KOPT-K1 (cell line): ENCODE results near the gene WNT5A.

ENCODE experiments used
- H3K27ac ChIP-seq: fragments of 200-600 bp; sonication (generic); 2 replicates; pipeline ENCODE4 v1.5.1; 2016; ENCODE audit warnings: antibody characterized with exemption, mild to moderate bottlenecking, low read depth, low read length; ENCODE audit not compliant: poor library complexity, severe bottlenecking
- H3K36me3 ChIP-seq: fragments of 200-600 bp; sonication (generic); 2 replicates; pipeline ENCODE4 v1.5.1; 2017; ENCODE audit warnings: antibody characterized with exemption, mild to moderate bottlenecking, low read length, moderate library complexity; ENCODE audit not compliant: insufficient read depth
- H3K9me3 ChIP-seq: fragments of 200-600 bp; sonication (generic); 2 replicates; pipeline ENCODE4 v1.5.1; 2017; ENCODE audit warnings: antibody characterized with exemption, low read length, mild to moderate bottlenecking; ENCODE audit not compliant: insufficient read depth, poor library complexity, severe bottlenecking

The WNT5A gene

DNA sequence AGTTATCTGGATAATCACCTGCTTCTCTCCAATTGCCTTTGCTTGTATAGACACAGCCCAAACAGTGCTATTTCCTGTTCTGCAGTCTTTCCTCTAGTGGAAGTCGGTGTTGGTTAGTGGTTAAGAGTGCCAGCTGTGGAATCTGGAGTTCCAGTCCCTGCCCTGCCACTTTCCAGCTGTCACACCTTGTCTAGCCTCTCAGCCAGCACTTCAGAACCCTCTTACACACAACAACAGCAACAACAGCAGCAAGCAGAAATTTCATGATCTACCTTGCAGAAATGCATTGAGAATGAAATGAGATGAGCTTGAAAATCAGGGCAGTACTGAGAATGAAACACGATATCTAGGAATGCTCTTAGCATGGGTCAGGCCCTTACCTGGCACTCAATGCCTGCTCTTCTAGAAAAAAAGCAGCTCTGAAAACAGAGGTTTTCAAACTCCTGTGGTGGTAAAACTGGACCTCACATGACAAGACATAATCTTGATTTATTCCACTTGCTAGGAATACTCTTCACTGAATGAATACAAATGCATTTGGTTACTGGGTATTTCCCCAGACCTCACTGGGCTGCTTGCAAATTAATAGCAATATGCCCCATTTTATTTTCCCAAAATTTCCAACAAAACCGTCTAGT, 3.3 kb upstream of the WNT5A start:
- no peak overlapping the region for H3K27ac ChIP-seq
- H3K36me3 ChIP-seq, result no peaks in the 10 kb centered on the region
- no peaks in the 10 kb centered on the region for H3K9me3 ChIP-seq

DNA sequence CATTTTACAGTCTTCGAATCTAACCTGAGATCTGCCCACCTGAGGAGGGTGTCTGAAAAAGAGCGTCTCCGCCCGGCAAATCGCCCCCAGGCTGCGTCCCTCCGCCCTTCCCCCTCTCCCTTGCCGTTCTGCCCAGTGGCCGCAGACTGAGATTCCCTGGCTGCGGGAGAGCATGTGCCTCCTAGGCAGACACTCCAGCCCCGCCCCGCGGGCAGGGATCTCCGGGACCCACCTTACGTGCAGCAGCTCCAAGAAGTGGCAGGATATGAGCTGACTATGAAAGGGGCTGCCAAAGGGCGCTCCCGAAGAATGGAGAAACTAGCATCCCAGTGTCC, 2.7 kb upstream of the WNT5A start:
- Histone ChIP-seq H3K9me3 (no peaks in the 10 kb centered on the region), H3K36me3 (no peaks in the 10 kb centered on the region), H3K27ac (no peak overlapping the region)

DNA sequence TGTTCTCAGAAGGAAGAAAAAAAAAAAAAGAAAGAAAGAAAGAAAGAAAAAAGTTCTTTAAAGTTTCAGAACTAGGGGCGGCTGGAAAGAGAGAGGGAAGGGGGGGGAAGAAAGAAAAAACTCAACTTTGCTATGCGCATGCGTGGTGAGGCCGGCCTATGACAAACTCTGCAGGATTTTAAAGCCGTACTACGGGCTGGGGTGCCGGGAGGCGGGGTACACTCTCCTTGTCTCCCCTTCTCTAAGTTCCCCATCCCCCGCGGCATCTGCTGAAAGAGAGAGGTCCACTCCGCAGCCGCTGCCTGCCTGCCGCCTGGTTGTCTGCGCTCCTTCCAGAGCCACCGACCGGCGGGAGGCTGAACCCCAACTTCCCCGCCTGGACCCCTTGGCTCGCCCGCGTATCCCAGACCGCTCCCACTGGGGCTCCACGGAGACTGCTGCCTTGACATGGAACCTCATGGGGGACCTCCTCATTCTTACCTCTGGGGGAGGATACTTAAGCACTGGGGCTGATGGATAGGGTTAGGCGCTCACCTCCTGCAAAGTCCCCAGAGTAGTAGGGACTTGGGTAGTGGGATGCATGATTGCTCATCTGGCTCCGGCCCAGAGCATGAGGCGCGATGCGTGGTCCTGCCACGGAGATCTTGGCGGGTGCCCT, 1.4 kb upstream of the WNT5A start:
- Histone ChIP-seq H3K36me3 (no peaks in the 10 kb centered on the region), H3K27ac (no peak overlapping the region), H3K9me3 (no peaks in the 10 kb centered on the region)

DNA sequence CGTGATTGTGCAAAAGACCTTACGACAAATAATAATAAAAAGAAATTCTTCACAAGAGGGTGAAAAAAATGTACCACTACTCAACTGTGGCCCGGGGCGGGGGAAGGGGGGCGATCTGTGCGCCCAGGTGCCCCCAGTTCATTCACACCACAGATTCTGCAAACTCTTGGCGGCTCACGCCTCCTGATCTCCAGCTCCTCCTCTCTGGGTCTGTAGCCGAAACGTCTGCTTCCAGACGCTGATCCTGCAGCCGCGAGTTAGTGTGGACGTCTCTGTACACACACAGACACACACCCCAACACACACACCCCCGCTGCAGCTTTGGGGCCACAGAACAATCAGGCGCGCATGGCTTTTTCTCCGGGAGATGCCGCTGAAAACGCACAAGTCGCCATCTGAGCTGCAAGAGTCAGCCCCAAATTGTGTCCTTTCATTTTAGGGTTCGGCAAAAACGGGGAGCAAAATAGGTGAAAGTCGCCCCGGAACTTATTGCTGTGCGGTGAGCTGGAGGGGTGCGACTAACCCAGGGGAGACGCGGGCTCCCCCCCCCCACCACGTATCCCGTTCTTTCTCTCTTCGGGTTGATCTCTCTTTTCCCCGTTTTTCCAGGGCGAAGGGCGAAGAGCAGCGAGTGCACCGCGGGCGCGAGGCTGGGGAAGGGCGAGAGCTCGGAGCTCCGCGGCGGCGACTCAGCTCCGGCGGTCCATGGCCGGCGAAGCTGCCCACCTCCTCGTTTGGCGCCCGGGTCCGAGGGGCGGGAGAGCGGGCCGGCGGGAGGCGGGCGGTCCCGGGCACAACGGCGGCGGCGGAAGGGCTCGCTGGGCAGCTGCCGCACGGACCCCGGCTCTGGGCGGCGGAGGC, 505 bp upstream of the WNT5A start:
- H3K9me3 ChIP-seq, result no peaks in the 10 kb centered on the region
- H3K36me3 ChIP-seq, result no peaks in the 10 kb centered on the region
- no peak overlapping the region for H3K27ac ChIP-seq

DNA sequence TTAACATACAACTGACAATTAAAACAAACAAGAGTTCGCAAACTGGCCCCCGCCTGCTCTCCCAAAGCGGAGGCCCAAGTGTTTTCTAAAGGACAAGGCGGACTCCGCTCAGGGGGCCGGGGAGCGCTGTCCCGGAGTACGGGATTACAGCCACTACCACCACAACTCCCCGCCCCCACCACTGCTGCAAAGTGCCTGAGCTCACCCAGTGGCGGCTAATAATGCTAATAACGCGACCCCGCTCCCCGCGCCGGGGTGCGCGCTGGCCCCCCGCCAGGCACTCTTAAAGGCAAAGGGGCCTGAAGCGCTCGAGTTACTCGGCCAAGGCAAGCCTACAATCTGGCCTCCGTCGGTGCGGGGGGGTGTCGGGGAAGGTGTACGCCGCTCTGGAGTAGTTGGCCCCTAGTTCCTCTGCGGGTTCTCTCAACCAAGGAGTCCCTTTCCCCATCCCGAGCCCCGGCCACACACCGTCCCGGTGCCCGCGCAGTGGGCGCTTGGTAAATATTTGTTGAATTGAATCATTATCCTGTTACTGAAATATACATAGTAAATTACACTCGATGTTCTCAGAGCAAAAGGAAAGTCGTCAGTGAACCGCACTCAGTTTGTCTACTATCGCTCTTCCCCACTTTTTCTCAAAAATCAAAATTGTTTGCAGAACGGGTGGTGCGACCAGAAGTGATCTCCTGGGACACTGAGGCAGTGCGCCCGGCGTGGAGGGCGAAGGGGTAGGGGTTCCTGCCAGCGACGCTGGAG, 827 bp downstream of the WNT5A start:
- H3K36me3 ChIP-seq, result no peaks in the 10 kb centered on the region
- H3K9me3 ChIP-seq, result no peaks in the 10 kb centered on the region
- no peak overlapping the region for H3K27ac ChIP-seq

DNA sequence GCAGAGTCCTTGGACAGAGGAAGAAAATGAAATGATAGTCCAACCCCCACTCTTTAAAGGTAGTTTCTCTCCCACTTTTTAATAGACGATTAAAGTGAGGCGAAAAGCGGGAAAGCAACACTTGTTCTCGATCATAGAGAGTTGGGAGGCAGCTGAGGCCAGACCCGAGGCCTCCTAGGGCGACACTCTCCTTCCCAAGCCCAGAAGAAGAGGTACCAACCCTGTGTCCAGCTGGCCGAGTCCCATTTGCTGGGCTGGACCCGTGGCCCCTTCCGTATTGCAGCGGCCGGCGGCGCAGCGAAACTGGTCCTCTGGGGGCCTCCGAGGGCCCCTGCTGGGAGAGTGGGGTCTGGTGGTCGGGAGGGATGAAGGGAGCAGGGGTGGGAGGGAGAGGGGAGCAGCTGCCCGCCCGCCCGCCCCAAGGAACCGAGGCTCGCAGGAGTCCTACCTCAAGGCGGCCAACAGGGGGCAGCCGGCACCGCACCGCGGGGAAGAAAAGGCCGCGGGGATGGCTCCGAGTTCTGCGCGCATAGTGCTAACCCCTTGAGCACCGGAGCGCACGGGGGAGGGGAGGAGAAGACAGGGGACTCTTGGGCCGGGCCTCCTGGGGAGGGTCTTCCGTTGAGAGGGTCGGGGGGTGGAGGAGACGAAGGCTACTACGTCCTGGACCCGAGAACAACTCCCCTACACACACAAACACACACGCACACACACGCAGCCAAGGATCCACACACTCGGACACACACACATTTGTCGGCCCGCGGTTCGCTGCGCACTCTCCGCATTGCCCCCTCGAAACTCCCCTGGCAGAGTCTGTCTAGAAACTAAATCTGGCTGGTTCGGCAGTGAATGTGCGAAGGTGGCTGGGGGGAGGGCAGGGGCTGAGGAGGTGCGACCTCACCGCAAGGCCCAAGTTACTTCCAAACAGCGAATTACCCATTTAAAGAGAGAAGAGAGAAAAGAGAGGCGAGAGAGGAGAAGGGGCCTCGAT, 2.0 kb downstream of the WNT5A start:
- no peaks in the 10 kb centered on the region for H3K9me3 ChIP-seq
- no peak overlapping the region for H3K27ac ChIP-seq
- H3K36me3 ChIP-seq, result no peaks in the 10 kb centered on the region

DNA sequence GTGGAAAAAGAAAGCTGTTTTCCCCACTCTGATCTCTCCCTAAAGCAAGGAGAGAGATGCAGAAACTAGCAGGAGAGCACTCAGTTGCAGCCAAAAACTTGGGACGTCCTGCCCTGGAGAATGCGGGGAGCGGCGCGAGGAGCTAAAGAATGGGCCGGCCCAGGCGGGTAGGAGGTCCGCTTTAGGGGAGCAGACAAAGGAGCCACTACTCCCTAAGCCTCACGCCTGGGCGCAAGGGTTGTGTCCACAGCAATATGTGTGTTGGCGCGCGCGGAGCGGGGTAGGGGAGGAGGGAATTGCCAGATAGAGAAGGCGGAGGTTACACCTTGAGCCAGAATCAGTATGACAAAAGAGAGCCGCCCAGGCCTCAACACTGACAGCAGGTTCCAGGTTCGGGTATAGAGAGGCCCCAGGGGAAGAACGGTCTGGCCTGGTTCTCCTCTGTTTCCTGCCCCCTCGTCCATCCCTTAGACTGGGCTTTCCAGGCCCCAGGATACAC, 2.9 kb downstream of the WNT5A start:
- H3K9me3 ChIP-seq, result no peaks in the 10 kb centered on the region
- H3K36me3 ChIP-seq, result no peaks in the 10 kb centered on the region
- H3K27ac ChIP-seq, result no peak overlapping the region

DNA sequence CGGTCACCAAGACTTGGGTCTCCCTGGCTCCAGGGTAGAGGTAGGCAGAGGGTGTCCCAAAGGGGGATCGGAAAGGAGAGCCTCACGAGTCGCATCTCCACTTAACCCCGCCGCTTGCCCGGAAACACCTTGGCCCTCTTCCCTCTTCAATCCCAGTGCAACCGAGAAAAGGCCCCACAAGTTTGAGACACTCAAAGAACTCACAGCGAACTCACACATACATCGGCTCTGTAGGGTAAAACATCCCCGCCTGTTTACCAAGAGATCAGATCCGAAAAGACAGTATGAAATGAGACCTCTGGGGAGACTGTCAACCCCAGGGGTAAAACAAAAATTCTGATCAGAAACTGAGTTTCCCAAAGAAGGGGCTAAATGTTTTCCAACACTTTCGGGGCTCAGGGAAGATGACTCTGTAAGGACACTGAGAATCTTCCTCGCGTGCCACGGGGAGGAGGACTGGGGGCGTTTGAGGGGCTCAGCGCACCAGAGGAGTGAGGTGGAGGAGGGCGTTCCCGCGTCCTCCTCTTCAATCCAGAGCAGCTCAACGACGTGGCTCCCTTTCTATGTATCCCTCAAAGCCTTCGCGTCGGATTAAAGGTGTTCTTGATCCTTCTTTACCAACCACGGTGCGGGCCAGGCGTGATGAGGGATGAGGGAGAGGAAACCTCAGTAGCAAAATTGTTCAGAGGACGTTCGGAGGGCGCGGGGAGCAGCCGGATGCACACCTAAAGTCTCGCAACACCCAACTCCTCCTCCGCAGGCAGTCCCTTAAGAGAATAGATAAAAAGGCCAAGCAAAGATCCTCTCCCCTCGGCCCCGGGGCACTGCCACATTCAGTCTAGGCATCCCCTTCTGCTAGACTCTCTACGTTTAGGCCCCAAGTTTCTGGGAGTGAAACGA, 3.7 kb downstream of the WNT5A start:
- no peaks in the 10 kb centered on the region for H3K9me3 ChIP-seq
- no peak overlapping the region for H3K27ac ChIP-seq
- no peaks in the 10 kb centered on the region for H3K36me3 ChIP-seq

DNA sequence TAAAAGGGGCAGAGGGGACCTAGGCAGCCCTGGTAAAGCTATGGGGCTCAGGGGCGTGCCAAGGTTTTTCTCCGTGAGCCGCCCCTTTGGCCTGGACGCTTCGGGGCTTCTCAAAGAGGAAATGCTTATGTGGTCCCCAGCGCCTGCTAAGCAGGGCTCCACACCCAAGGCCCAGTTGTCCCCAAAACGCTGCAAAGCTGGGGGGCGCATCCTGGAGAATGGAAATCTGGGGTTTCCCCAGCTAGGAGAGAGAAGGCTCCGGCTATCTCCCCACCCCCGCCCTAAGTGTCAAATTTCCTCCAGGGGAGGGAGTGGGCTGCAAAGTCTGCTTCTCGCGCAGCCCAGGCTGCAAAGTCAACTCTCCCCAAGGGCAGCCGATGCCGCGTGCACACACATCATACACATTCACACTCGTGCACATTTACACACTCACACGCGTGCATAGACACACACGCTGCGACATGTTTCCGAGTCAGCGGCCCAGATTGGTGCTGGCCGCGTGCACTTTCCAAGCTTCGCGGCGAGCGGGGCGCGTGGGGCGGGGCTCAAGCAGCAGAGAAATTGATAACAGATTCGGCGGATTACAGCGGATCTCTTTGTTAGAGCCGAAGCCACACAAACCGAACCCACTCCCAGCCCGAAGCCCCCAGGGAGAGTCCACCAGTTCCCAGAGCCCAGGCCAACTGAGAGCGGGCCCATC, 4.5 kb downstream of the WNT5A start:
- Histone ChIP-seq H3K27ac (no peak overlapping the region), H3K9me3 (no peaks in the 10 kb centered on the region), H3K36me3 (no peaks in the 10 kb centered on the region)

DNA sequence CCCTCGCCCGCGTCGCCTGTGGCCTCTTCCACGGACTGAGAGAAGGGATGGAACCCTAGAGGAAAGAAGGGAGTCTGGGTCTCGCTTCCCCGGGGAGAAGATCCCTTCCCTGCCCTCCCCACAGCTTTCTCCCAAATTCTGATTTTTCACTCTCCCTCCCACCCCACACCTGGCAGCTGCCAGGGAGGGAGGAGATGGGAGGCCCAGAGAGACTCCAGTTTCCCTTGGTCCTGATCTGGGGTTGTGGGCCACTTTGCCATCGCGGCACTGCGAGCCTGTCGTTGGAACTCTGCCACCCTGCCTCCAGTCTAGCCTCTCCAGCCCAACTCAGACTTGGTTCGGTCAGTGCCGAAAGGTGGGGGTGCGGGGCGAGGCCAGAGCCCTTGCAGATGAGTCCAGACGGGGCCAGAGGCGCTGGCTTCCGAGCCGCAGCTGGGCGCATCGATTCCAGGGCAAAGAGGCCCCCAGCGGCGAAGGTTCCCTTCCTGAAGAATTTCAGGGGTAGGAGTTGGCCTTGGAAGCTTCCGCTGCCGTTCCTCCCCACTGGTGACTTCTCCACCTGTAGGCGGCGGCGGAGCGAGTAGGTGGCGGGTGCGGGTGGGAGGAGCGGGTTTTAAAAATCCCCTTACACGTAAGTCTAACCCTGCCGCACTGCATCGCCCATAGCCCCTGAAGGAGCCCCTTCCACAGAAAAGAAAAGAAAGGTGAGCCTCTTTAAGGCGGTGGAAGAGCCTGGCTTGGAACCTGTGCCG, 5.2 kb downstream of the WNT5A start:
- Histone ChIP-seq H3K36me3 (no peaks in the 10 kb centered on the region), H3K9me3 (no peaks in the 10 kb centered on the region), H3K27ac (no peak overlapping the region)

DNA sequence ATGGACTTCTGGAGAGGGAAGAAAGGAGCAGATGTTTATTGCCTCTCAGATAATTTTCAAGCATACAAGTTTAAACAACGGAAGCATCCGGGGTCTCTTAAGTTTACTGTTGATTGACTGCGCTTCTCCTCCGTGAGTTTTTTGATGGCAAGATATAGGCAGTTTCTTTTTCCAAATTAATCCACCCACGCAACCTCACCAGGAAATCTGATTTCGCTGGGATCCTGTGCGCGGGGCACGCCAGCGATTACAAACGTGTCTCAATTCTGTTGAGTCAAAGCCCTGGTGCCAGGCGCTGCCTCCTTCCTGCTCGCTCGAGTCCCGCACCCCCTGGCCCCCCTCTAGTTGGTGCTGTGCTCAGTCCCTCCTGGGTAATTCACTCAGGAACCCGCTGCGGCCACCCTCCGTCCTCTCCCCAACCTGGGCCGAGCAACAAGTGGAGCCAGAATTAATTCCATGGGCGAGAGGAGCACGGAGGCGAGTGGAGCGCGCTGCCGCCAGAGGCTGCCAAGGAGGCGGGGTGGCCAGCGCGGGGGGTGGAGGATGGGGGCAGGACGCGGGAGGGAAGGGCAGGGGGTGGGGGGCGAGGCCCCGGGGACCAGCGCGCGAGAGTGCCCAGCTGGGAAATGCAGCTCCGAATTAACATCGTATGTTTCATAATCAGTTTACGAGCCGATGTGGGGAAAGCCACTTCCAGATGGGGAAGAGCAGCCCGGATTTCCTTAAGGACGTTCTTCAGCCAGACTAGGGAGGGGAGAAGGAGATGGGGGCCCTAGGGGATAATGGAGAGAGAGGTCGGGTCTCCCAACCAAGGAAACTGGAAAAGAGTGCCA, 6.0 kb downstream of the WNT5A start:
- Histone ChIP-seq H3K36me3 (no peaks in the 10 kb centered on the region), H3K27ac (no peak overlapping the region), H3K9me3 (no peaks in the 10 kb centered on the region)
